Activated CD4-positive, alpha-beta T cell treated with anti-CD3 and anti-CD28 coated beads, Interleukin-2, amount 10 ng/mL, durations not matched to agents 24 days and 14 days (primary cell): ENCODE measurements around the gene EVI2A. TPM values are rescaled to one million over a fixed set of nuclear protein-coding genes. Genes with fewer than 3 reads are reported as not detected.

Experiments
- DNase-seq: peaks from one replicate; pipeline ENCODE4 v3.0.0; 2022
- H3K27ac Mint-ChIP-seq: one replicate; pipeline ENCODE4 v1.8.0; 2022; ENCODE audit warnings: mild to moderate bottlenecking, mixed read lengths
- H3K27me3 Mint-ChIP-seq: one replicate; pipeline ENCODE4 v1.8.0; 2022; ENCODE audit warnings: mixed read lengths
- H3K36me3 Mint-ChIP-seq: one replicate; pipeline ENCODE4 v1.8.0; 2022; ENCODE audit warnings: low read depth, mild to moderate bottlenecking, mixed read lengths
- H3K4me1 Mint-ChIP-seq: one replicate; pipeline ENCODE4 v1.8.0; 2021; ENCODE audit warnings: mixed read lengths
- H3K4me3 Mint-ChIP-seq: one replicate; pipeline ENCODE4 v1.8.0; 2022; ENCODE audit warnings: mild to moderate bottlenecking, moderate library complexity, mixed read lengths
- H3K9me3 Mint-ChIP-seq: one replicate; pipeline ENCODE4 v1.8.0; 2021; ENCODE audit warnings: mixed read lengths
- intact Hi-C: fragments of 100-400 bp; cut with micrococcal nuclease; formaldehyde crosslinking; loops from one replicate; pipeline ENCODE4 v1.15.1; 2023
- total RNA-seq: library from RNA; stranded (reverse); gene quantifications from 2 replicates; pipeline ENCODE4 v1.2.3, GENCODE V29; 2022

The EVI2A gene
- total RNA-seq, 1 donor from 2014 or later, result 30.4 TPM

GRCh38 chr17:31281061-31281460 is 40.4 kb downstream of the EVI2A start:
- H3K4me1 Mint-ChIP-seq, result no peaks in the 10 kb centered on the region
- H3K36me3 Mint-ChIP-seq, result peaks cover 3% of the 10 kb centered on the region
- H3K4me3 Mint-ChIP-seq, result no peak overlapping the region
- intact Hi-C loops, result no loop called here
- H3K27ac Mint-ChIP-seq, result no peak overlapping the region
- H3K9me3 Mint-ChIP-seq, result no peaks in the 10 kb centered on the region
- H3K27me3 Mint-ChIP-seq, result no peaks in the 10 kb centered on the region
- no peak for DNase-seq

DNA sequence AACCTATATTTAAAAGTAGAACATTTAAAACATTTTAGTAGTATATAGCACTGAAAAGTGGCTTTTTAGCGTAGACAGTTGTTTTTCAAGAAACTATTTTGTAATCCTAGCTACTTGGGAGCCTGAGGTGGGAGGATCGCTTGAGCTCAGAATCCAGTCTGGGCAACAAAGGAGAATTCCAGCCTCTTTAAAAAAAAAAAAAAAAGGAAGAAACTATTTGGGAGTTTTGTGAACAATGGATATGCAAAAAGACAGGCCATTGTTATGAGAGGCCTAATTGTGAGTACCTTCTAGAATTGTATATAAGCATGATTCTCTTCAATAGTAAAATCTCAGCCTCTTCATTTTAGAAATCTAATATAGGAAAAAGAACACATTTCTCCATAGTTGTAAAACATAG is 42.0 kb downstream of the EVI2A start:
- H3K36me3 Mint-ChIP-seq, result peaks cover 3% of the 10 kb centered on the region
- intact Hi-C loops, result no loop called here
- no peaks in the 10 kb centered on the region for H3K9me3 Mint-ChIP-seq
- H3K27me3 Mint-ChIP-seq, result no peaks in the 10 kb centered on the region
- no peak overlapping the region for H3K4me3 Mint-ChIP-seq
- no peak overlapping the region for H3K27ac Mint-ChIP-seq
- no peak for DNase-seq
- peaks cover 7% of the 10 kb centered on the region for H3K4me1 Mint-ChIP-seq

- intact Hi-C loops, result no loop called here
- Mint-ChIP-seq H3K36me3 (no peaks in the 10 kb centered on the region), H3K27ac (no peak overlapping the region), H3K27me3 (no peaks in the 10 kb centered on the region), H3K4me1 (peaks cover 8% of the 10 kb centered on the region), H3K9me3 (no peaks in the 10 kb centered on the region), H3K4me3 (no peak overlapping the region)
- no peak for DNase-seq
These were observed 46.3 kb downstream of the EVI2A start for GRCh38 chr17:31275116-31275515.

DNA sequence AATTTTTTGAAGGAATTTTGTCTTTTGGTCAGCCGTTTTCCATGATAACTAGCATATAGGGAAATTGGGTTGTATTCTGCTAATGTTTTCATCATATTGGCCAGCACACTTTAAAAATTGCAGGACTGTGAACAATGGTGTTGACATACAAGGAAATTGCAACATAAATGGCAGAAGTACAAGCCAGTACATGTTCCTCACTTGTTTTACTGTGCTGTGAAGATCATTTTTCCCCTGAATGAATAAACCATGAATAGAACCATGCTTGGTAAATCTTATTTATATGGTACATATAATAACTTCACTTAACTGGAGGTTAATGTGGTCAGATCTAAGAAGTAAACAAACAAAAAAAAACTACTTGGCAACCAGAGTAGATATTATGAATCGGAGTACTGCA is 47.2 kb downstream of the EVI2A start:
- no peaks in the 10 kb centered on the region for H3K27me3 Mint-ChIP-seq
- H3K4me3 Mint-ChIP-seq, result no peak overlapping the region
- no peak for DNase-seq
- H3K9me3 Mint-ChIP-seq, result no peaks in the 10 kb centered on the region
- no peaks in the 10 kb centered on the region for H3K36me3 Mint-ChIP-seq
- no peak overlapping the region for H3K27ac Mint-ChIP-seq
- intact Hi-C loops, result no loop called here
- H3K4me1 Mint-ChIP-seq, result peaks cover 8% of the 10 kb centered on the region

DNA sequence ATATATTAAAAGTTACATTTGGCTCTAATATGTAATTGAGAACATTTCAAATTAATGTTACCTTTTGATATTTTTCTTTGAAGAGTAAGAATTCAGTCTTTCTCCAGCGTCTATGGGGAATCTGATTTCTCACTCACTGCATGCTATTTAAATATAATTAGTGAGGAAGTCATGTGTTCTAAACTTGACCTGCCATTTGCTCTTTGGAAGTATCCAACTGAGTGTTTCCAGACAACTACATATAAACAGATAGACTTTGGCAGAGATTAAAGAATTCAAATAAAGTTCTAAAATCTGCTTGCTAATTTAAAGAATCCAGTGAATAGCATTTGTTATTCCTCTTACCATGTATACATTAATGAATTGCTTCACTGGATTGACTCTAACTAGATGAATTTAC is 47.9 kb downstream of the EVI2A start:
- Mint-ChIP-seq H3K4me3 (no peak overlapping the region), H3K27ac (no peak overlapping the region), H3K9me3 (no peaks in the 10 kb centered on the region), H3K36me3 (no peaks in the 10 kb centered on the region), H3K27me3 (no peaks in the 10 kb centered on the region), H3K4me1 (peaks cover 8% of the 10 kb centered on the region)
- intact Hi-C loops, result no loop called here
- no peak for DNase-seq

GRCh38 chr17:31272803-31273202 is 48.6 kb downstream of the EVI2A start:
- no peak for DNase-seq
- intact Hi-C loops, result no loop called here
- H3K4me1 Mint-ChIP-seq, result peaks cover 8% of the 10 kb centered on the region
- H3K27ac Mint-ChIP-seq, result no peak overlapping the region
- no peaks in the 10 kb centered on the region for H3K27me3 Mint-ChIP-seq
- H3K4me3 Mint-ChIP-seq, result no peak overlapping the region
- H3K9me3 Mint-ChIP-seq, result no peaks in the 10 kb centered on the region
- peaks cover 3% of the 10 kb centered on the region for H3K36me3 Mint-ChIP-seq

- Mint-ChIP-seq H3K27ac (no peak overlapping the region), H3K4me3 (no peak overlapping the region), H3K36me3 (peaks cover 6% of the 10 kb centered on the region), H3K9me3 (no peaks in the 10 kb centered on the region), H3K4me1 (peaks cover 8% of the 10 kb centered on the region), H3K27me3 (no peaks in the 10 kb centered on the region)
- intact Hi-C loops, result no loop called here
- no peak for DNase-seq
These were observed 49.2 kb downstream of the EVI2A start for GRCh38 chr17:31272236-31272635.

DNA sequence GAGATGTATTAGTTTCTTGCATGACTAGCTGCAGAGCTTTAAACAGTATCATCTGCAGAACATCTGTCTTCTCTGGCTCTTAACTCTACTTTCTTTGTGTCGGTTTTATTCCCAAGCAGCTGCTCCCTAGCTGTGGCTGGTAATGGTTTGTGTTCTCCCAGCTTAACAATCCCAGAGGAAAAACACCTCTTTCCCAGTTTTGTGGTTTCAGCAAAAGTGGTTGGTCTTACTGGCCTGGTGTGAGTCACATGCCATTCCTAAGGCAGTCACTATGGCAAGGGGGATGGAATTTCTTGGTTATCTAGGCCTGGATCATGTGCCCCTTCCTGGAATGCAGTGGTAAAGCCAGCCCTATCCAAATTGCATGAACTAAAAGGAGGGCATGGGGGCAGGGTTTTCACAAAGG is 51.8 kb downstream of the EVI2A start:
- H3K36me3 Mint-ChIP-seq, result peaks cover 8% of the 10 kb centered on the region
- no peak overlapping the region for H3K27ac Mint-ChIP-seq
- no peak for DNase-seq
- intact Hi-C loops, result no loop called here
- peaks cover 2% of the 10 kb centered on the region for H3K4me1 Mint-ChIP-seq
- no peaks in the 10 kb centered on the region for H3K27me3 Mint-ChIP-seq
- no peak overlapping the region for H3K4me3 Mint-ChIP-seq
- no peaks in the 10 kb centered on the region for H3K9me3 Mint-ChIP-seq

DNA sequence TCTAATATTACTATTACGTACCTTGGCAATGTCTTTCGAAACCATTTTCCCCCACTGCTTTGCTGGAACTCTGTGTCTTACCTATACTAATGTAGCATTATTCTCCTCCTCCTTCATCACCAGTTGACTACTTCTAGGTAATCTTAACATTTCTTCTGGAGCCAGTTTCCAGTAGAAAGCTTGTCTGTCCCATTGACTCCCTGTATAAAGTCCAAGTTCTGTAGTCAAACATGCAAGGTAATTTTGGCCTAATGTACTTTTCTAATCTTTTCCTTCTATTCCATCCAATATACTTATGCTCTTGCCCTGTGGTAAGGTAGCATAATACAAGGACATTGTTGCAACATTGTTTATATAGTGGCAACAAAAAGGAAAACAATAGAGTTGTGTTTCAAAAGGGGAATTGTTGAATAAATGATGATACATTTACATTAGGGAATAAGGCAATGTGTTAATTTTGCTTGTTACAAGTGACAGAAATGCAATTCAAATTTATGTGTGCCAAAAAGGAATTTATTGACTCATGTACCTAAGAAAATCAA is 52.3 kb downstream of the EVI2A start:
- DNase-seq, result no peak
- Mint-ChIP-seq H3K27me3 (no peaks in the 10 kb centered on the region), H3K9me3 (no peaks in the 10 kb centered on the region), H3K4me3 (no peak overlapping the region), H3K27ac (no peak overlapping the region), H3K4me1 (no peaks in the 10 kb centered on the region), H3K36me3 (peaks cover 8% of the 10 kb centered on the region)
- intact Hi-C loops, result no loop called here

Other genes with a start within 250 kb of the EVI2A start
- 28.5 and 28.9 TPM in 2 replicates for gene NF1, start 226.6 kb downstream of the EVI2A start, total RNA-seq
- 0.09 and 0.35 TPM in 2 replicates for gene OMG, start 24.4 kb downstream of the EVI2A start, total RNA-seq
- gene EVI2B, start 7.6 kb downstream of the EVI2A start, total RNA-seq, result 16.6 and 18.7 TPM in 2 replicates
- gene RAB11FIP4, start 70.1 kb upstream of the EVI2A start, total RNA-seq, result 24.3 and 26.4 TPM in 2 replicates